GM21360 (cell line): ENCODE data around the gene ITGA6.
"Not testable (repeated sequence)": the region's sequence is repeated elsewhere in the genome, so short reads cannot be mapped to it uniquely, and the experiment has no call there.

Source experiments
- ATAC-seq: cut with Tn5 transposase; IDR thresholded peaks from one replicate; pipeline ENCODE4 v1.9.1; 2021; ENCODE audit warnings: mild to moderate bottlenecking, moderate library complexity; ENCODE audit not compliant: unreplicated experiment

Gene ITGA6

GRCh38 chr2:172512810-172513523, 85.6 kb downstream of the ITGA6 start:
- ATAC-seq = no peak

- ATAC-seq = no peak
Observed at GRCh38 chr2:172513524-172513900, 86.1 kb downstream of the ITGA6 start.

- ATAC-seq = no peak
Observed at GRCh38 chr2:172513935-172514586, 86.7 kb downstream of the ITGA6 start.

- no peak for ATAC-seq
Observed at GRCh38 chr2:172516299-172516698, 88.9 kb downstream of the ITGA6 start.

GRCh38 chr2:172518995-172519394, 91.6 kb downstream of the ITGA6 start:
- ATAC-seq = no peak

- ATAC-seq = no peak
Observed at GRCh38 chr2:172525601-172526000, 98.2 kb downstream of the ITGA6 start.

- no peak for ATAC-seq
Observed at GRCh38 chr2:172531309-172531708, 103.9 kb downstream of the ITGA6 start.

GRCh38 chr2:172532461-172532860, 105.1 kb downstream of the ITGA6 start:
- not testable (repeated sequence) for ATAC-seq

- no peak for ATAC-seq
Observed at GRCh38 chr2:172533687-172534086, 106.3 kb downstream of the ITGA6 start.

GRCh38 chr2:172535119-172535518, 107.7 kb downstream of the ITGA6 start:
- no peak for ATAC-seq

GRCh38 chr2:172537851-172538250, 110.5 kb downstream of the ITGA6 start:
- not testable (repeated sequence) for ATAC-seq

- no peak for ATAC-seq
Observed at GRCh38 chr2:172539767-172540166, 112.4 kb downstream of the ITGA6 start.

- no peak for ATAC-seq
Observed at GRCh38 chr2:172540421-172540820, 113.0 kb downstream of the ITGA6 start.

- ATAC-seq = no peak
Observed at GRCh38 chr2:172545408-172546075, 118.2 kb downstream of the ITGA6 start.

GRCh38 chr2:172549131-172549530, 121.7 kb downstream of the ITGA6 start:
- no peak for ATAC-seq

GRCh38 chr2:172549802-172550201, 122.4 kb downstream of the ITGA6 start:
- ATAC-seq = not testable (repeated sequence)

- no peak for ATAC-seq
Observed at GRCh38 chr2:172550419-172550818, 123.0 kb downstream of the ITGA6 start.

GRCh38 chr2:172551271-172551670, 123.9 kb downstream of the ITGA6 start:
- ATAC-seq = no peak

- no peak for ATAC-seq
Observed at GRCh38 chr2:172552547-172553291, 125.3 kb downstream of the ITGA6 start.

GRCh38 chr2:172554352-172555271, 127.2 kb downstream of the ITGA6 start:
- no peak for ATAC-seq

GRCh38 chr2:172555272-172555521, 127.8 kb downstream of the ITGA6 start:
- ATAC-seq = no peak
